Transverse colon (tissue), 4 donors: Measurements from ENCODE around the gene AQP9.

Experiments
- CTCF ChIP-seq, 5 experiments: fragments of 200-600 bp in 3 of 5; fragments of 450-650 bp in 2 of 5; sonication (generic) in 3 of 5; IDR thresholded peaks; 1 replicate in 2 of 5; 2 replicates in 3 of 5; pipeline ENCODE4 v1.5.1; 2016 to 2017; ENCODE audit warnings: antibody characterized with exemption in 5 of 5, inconsistent platforms in 3 of 5, mild to moderate bottlenecking in 2 of 5, moderate library complexity in 1 of 5
- EP300 ChIP-seq: sonication (generic); formaldehyde crosslinking; IDR thresholded peaks from one replicate; pipeline ENCODE4 v1.6.1; 2017; ENCODE audit warnings: antibody characterized with exemption, low read depth
- POLR2A ChIP-seq: fragments of 450-650 bp; IDR thresholded peaks from one replicate; pipeline ENCODE4 v1.6.1; 2016; ENCODE audit warnings: antibody characterized with exemption, mild to moderate bottlenecking, moderate library complexity
- POLR2AphosphoS5 ChIP-seq, 3 donors: sonication (generic); formaldehyde crosslinking; IDR thresholded peaks; one replicate each; pipeline ENCODE4 v1.6.1; 2016; ENCODE audit warnings: antibody characterized with exemption in 3 of 3

DNA sequence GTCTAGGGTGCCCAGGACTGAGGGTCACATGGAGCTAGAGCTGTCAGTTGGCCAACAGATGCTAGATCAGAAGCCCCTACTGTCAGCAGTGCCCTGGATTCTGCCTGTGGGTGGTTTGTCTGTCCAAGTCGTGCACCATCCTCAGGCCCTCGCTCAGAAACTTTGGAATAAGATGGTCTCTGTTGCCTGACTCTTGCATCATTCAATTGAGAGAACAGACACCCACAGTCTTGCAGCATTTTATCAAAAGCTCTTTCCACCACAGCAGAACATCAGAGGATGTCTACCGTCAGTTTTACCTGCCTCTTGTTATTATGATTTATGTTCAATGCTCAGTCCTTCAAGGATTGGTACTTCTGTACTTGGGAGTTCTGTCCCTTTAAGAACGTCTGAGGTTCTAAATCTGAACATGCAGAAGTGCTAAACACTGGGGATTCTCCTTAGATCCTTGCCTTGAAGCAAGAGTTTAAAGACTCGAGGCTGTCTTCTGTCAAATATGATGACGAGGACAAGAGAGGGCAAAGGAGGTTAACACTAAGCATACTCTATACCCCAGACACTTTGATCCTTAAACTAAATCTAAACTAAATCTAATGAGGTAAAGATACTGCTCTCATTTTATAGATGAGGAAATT, 4.8 kb downstream of the AQP9 start:
- no peak for TF ChIP-seq CTCF (IDR thresholded peaks at IDR 0.05)
- TF ChIP-seq POLR2A, result no peak
- TF ChIP-seq POLR2AphosphoS5 (IDR thresholded peaks at IDR 0.05), result no peak
- no peak for TF ChIP-seq EP300
